Transverse colon (tissue), 4 donors: ENCODE data around the gene BOD1. TPM values are rescaled to one million over a fixed set of nuclear protein-coding genes. Genes with fewer than 3 reads are reported as not detected.

Experiments
- DNase-seq: peaks from one replicate; pipeline ENCODE4 v3.0.0-alpha.2; 2019
- H3K27ac ChIP-seq, 4 donors: fragments of 200-600 bp; sonication (generic); 2 replicates each; pipeline ENCODE4 v1.5.1; 2016 to 2018; ENCODE audit warnings: inconsistent platforms in 4 of 4
- H3K27me3 ChIP-seq: fragments of 200-600 bp; sonication (generic); 2 replicates; pipeline ENCODE4 v1.5.1; 2017; ENCODE audit warnings: inconsistent platforms
- H3K36me3 ChIP-seq, 4 donors: fragments of 200-600 bp; sonication (generic); 2 replicates each; pipeline ENCODE4 v1.5.1; 2017 to 2019; ENCODE audit warnings: inconsistent platforms in 4 of 4
- H3K4me1 ChIP-seq, 4 donors: fragments of 200-600 bp; sonication (generic); 2 replicates each; pipeline ENCODE4 v1.5.1; 2017 to 2020; ENCODE audit warnings: inconsistent platforms in 4 of 4
- H3K4me3 ChIP-seq, 4 donors: fragments of 200-600 bp; sonication (generic); 1 replicate in 1 of 4; 2 replicates in 3 of 4; pipeline versions ENCODE4 v1.5.1 to v1.6.1; 2017 to 2019; ENCODE audit warnings: inconsistent platforms in 4 of 4
- H3K9me3 ChIP-seq, 2 donors: fragments of 200-600 bp; sonication (generic); 2 replicates each; pipeline ENCODE4 v1.5.1; 2017 to 2019; ENCODE audit warnings: inconsistent platforms in 2 of 2
- CTCF ChIP-seq, 5 experiments: fragments of 200-600 bp in 3 of 5; fragments of 450-650 bp in 2 of 5; sonication (generic) in 3 of 5; IDR thresholded peaks; 1 replicate in 2 of 5; 2 replicates in 3 of 5; pipeline ENCODE4 v1.5.1; 2016 to 2017; ENCODE audit warnings: antibody characterized with exemption in 5 of 5, inconsistent platforms in 3 of 5, mild to moderate bottlenecking in 2 of 5, moderate library complexity in 1 of 5
- EP300 ChIP-seq: sonication (generic); formaldehyde crosslinking; IDR thresholded peaks from one replicate; pipeline ENCODE4 v1.6.1; 2017; ENCODE audit warnings: antibody characterized with exemption, low read depth
- POLR2A ChIP-seq: fragments of 450-650 bp; IDR thresholded peaks from one replicate; pipeline ENCODE4 v1.6.1; 2016; ENCODE audit warnings: antibody characterized with exemption, mild to moderate bottlenecking, moderate library complexity
- POLR2AphosphoS5 ChIP-seq, 3 donors: sonication (generic); formaldehyde crosslinking; IDR thresholded peaks; one replicate each; pipeline ENCODE4 v1.6.1; 2016; ENCODE audit warnings: antibody characterized with exemption in 3 of 3
- WGBS, 2 donors: methylation state at CpG; one replicate each; pipeline ENCODE4 v1.1.5; 2018; ENCODE audit warnings: low coverage in 1 of 2; 5-methylcytosine and 5-hydroxymethylcytosine counted together
- in situ Hi-C, 4 donors: fragments of 200-750 bp; cut with MboI; loops; one replicate each; pipeline versions ENCODE4 v1.15.0 to v1.15.1; 2017; ENCODE audit warnings: low sequenced_read_pairs in 3 of 4, low pct_ligation_motif_present in 1 of 4, low pct_unique_long_range_greater_than_20kb in 1 of 4
- intact Hi-C: fragments of 100-400 bp; cut with DNase I; formaldehyde crosslinking; loops from one replicate; pipeline ENCODE4 v1.15.1; 2023; ENCODE audit warnings: low total_unique reads
- total RNA-seq, 4 donors: library from RNA; depleted of rRNA; stranded (reverse); fragments of >200 nt; gene quantifications; one replicate each; pipeline ENCODE4 v1.1.0, GENCODE V29; 2016

The BOD1 gene
- total RNA-seq, 4 donors from 2014 or later = 5.6 to 38.6 (median 26.7) TPM

GRCh38 chr5:173637340-173637739 is 20.9 kb upstream of the BOD1 start:
- in situ Hi-C loops = no loop called here
- 62 to 100% methylated on average over 2 to 7 of the region's 7 CpGs for WGBS, 2 donors
- no peak for TF ChIP-seq CTCF (IDR thresholded peaks at IDR 0.05)
- TF ChIP-seq POLR2A = no peak

GRCh38 chr5:173634465-173634983 is 18.1 kb upstream of the BOD1 start:
- in situ Hi-C loops = no loop called here
- TF ChIP-seq EP300 (no peak), POLR2AphosphoS5 (IDR thresholded peaks at IDR 0.05) (no peak), POLR2A (no peak), CTCF (IDR thresholded peaks at IDR 0.05) (no peak)

More at GRCh38 chr5:173637340-173637739, 20.9 kb upstream of the BOD1 start:
- no peak overlapping the region for H3K27ac ChIP-seq
- H3K9me3 ChIP-seq = no peaks in the 10 kb centered on the region
- no peaks in the 10 kb centered on the region for H3K4me1 ChIP-seq
- no peak for DNase-seq
- intact Hi-C loops = no loop called here
- no peaks in the 10 kb centered on the region for H3K36me3 ChIP-seq
- H3K27me3 ChIP-seq = no peaks in the 10 kb centered on the region
- no peak overlapping the region for H3K4me3 ChIP-seq

GRCh38 chr5:173633304-173633703 is 16.9 kb upstream of the BOD1 start:
- H3K27ac ChIP-seq = no peak overlapping the region
- 91 to 95% methylated on average over 3 to 10 of the region's 10 CpGs for WGBS, 2 donors
- no peak overlapping the region for H3K4me3 ChIP-seq
- DNase-seq = no peak
- in situ Hi-C loops (no loop called here), intact Hi-C loops (no loop called here)
- no peaks in the 10 kb centered on the region for H3K27me3 ChIP-seq
- TF ChIP-seq POLR2A = no peak
- TF ChIP-seq CTCF (IDR thresholded peaks at IDR 0.05) = no peak
- TF ChIP-seq POLR2AphosphoS5 (IDR thresholded peaks at IDR 0.05) = no peak
- TF ChIP-seq EP300 = no peak
- no peaks in the 10 kb centered on the region for H3K9me3 ChIP-seq
- H3K36me3 ChIP-seq = no peaks in the 10 kb centered on the region
- H3K4me1 ChIP-seq = no peaks in the 10 kb centered on the region

More at GRCh38 chr5:173634465-173634983, 18.1 kb upstream of the BOD1 start:
- Histone ChIP-seq H3K27ac (no peak overlapping the region), H3K9me3 (no peaks in the 10 kb centered on the region), H3K27me3 (no peaks in the 10 kb centered on the region), H3K4me3 (no peak overlapping the region), H3K4me1 (no peaks in the 10 kb centered on the region), H3K36me3 (no peaks in the 10 kb centered on the region)
- intact Hi-C loops = no loop called here
- 86 to 91% methylated on average over 3 to 4 of the region's 4 CpGs for WGBS, 2 donors
- DNase-seq = no peak

- H3K9me3 ChIP-seq = no peaks in the 10 kb centered on the region
- TF ChIP-seq POLR2AphosphoS5 (IDR thresholded peaks at IDR 0.05) (no peak), CTCF (IDR thresholded peaks at IDR 0.05) (no peak), EP300 (no peak), POLR2A (no peak)
- no peaks in the 10 kb centered on the region for H3K27me3 ChIP-seq
- in situ Hi-C loops (no loop called here), intact Hi-C loops (no loop called here)
- no peak for DNase-seq
- no peak overlapping the region for H3K4me3 ChIP-seq
- H3K27ac ChIP-seq = no peak overlapping the region
- H3K4me1 ChIP-seq = no peaks in the 10 kb centered on the region
- H3K36me3 ChIP-seq = no peaks in the 10 kb centered on the region
- WGBS, 2 donors = 63 to 64% methylated on average over 2 to 3 of the region's 3 CpGs
These were observed 15.0 kb upstream of the BOD1 start for GRCh38 chr5:173631478-173631877.
